Measurements from ENCODE around the gene TRAF1. TPM values are rescaled to one million over a fixed set of nuclear protein-coding genes. Genes with fewer than 3 reads are reported as not detected.

TRAF1 gene
- total RNA-seq, 3 donors from 2014 or later (not counting 1 experiment from before 2014, with no cell fraction given), result 23.4 to 33.9 (median 30.5) TPM

DNA sequence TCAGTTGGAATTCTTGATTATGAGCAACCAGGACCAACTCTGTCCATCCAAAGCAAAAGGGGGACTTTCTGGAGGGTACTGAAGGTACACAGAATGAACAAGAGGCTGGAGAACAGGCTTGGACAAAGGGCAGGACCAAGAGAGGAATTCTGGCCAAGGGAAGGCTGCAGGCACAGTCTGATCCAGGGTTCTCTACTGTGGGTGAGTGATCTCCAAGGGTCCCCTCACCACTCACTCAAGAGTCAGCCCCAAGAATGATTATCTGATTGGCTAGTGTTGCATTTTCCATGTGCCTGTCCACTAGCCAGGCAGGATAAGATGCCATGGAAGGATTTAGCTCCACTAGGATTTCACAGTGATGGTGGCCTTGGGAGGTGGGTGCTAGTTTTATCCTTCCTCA, 38.0 kb downstream of the TRAF1 start:
- H3K36me3 ChIP-seq (ENCODE audit: control insufficient read depth, insufficient read depth, low read length), result no peaks in the 10 kb centered on the region
- Mint-ChIP-seq H3K9me3 (no peaks in the 10 kb centered on the region), H3K4me3 (no peak overlapping the region), H3K4me1 (peaks cover 13 to 22% of the 10 kb centered on the region in 2 donors), H3K27me3 (ENCODE audit: low read depth in 2 of 2) (peaks cover 0 to 3% of the 10 kb centered on the region in 2 donors), H3K36me3 (no peaks in the 10 kb centered on the region), H3K27ac (no peak overlapping the region)
- no peak overlapping the region for H3K27ac ChIP-seq (ENCODE audit: low read length)
- ATAC-seq, result no peak
- peaks cover 32% of the 10 kb centered on the region for H3K4me1 ChIP-seq (ENCODE audit: control insufficient read depth, insufficient read depth, low read length)
- intact Hi-C loops (cut with micrococcal nuclease), result no loop called here
- DNase-seq, result no peak
- no peaks in the 10 kb centered on the region for H3K9me3 ChIP-seq (ENCODE audit: control insufficient read depth, insufficient read depth, low read length)
- no peaks in the 10 kb centered on the region for H3K27me3 ChIP-seq (ENCODE audit: control insufficient read depth, insufficient read depth, low read length)
- no peak overlapping the region for H3K4me3 ChIP-seq (ENCODE audit: low read length)
- TF ChIP-seq, protein P1, sequence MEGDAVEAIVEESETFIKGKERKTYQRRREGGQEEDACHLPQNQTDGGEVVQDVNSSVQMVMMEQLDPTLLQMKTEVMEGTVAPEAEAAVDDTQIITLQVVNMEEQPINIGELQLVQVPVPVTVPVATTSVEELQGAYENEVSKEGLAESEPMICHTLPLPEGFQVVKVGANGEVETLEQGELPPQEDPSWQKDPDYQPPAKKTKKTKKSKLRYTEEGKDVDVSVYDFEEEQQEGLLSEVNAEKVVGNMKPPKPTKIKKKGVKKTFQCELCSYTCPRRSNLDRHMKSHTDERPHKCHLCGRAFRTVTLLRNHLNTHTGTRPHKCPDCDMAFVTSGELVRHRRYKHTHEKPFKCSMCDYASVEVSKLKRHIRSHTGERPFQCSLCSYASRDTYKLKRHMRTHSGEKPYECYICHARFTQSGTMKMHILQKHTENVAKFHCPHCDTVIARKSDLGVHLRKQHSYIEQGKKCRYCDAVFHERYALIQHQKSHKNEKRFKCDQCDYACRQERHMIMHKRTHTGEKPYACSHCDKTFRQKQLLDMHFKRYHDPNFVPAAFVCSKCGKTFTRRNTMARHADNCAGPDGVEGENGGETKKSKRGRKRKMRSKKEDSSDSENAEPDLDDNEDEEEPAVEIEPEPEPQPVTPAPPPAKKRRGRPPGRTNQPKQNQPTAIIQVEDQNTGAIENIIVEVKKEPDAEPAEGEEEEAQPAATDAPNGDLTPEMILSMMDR (IDR thresholded peaks at IDR 0.05), result no peak

DNA sequence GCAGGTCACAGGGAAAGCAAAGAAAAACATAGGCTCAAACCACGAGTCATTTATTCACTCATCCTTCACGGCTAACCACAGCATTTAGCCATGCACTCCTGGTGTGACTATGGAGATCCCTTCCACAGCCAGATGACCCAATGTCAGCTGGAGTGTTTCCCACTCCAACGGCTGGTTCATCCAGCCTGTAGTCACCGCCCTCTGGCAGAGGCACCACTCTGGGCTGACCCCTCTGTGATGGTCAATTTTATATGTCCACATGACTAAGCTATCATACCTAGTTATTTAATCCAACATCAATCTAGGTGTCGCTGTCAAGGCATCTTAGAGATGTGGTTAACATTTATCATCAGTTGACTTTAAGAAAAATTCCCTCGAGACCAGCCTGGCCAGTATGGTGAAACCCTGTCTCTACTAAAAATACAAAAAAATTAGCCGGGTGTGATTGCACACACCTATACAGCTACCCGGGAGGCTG, 40.1 kb downstream of the TRAF1 start:
- H3K27ac Mint-ChIP-seq, result no peak overlapping the region
- peaks cover 0 to 4% of the 10 kb centered on the region in 2 donors for H3K4me1 Mint-ChIP-seq
- Histone ChIP-seq H3K36me3 (ENCODE audit: control insufficient read depth, insufficient read depth, low read length) (no peaks in the 10 kb centered on the region), H3K27me3 (ENCODE audit: control insufficient read depth, insufficient read depth, low read length) (no peaks in the 10 kb centered on the region), H3K4me3 (ENCODE audit: low read length) (no peak overlapping the region), H3K9me3 (ENCODE audit: control insufficient read depth, insufficient read depth, low read length) (no peaks in the 10 kb centered on the region), H3K4me1 (ENCODE audit: control insufficient read depth, insufficient read depth, low read length) (peaks cover 25% of the 10 kb centered on the region), H3K27ac (ENCODE audit: low read length) (no peak overlapping the region)
- intact Hi-C loops (cut with micrococcal nuclease), result no loop called here
- DNase-seq (no peak), ATAC-seq (no peak)
- H3K9me3 Mint-ChIP-seq, result no peaks in the 10 kb centered on the region
- H3K27me3 Mint-ChIP-seq (ENCODE audit: low read depth in 2 of 2), result peaks cover 0 to 3% of the 10 kb centered on the region in 2 donors
- H3K36me3 Mint-ChIP-seq, result no peaks in the 10 kb centered on the region
- H3K4me3 Mint-ChIP-seq, result no peak overlapping the region
- 70% methylated on average over 8 of the region's 8 CpGs for WGBS (ENCODE audit: insufficient coverage)
- TF ChIP-seq, protein P1 (IDR thresholded peaks at IDR 0.05), result no peak

DNA sequence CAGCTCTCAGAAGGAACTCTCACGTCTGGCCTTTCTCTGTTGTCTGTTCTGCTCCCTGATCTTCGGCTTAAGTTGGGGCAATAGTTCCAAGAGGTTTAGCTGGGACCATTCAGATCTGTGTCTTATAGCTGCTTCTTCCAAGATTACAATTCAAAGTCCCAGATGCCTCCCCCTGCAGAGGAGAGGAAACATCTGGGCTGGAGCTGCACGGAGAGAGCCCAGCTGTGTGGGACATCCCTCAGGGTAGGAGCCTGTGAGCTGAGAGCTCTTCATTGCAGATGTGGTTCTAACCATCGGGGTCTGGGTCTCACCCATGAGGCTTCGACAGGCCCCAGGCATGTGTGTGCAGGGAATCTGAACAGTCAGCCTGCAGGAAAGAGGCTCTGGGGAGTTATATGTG, 40.6 kb downstream of the TRAF1 start:
- no peaks in the 10 kb centered on the region for H3K36me3 Mint-ChIP-seq
- 59% methylated on average over 5 of the region's 5 CpGs for WGBS (ENCODE audit: insufficient coverage)
- peaks cover 0 to 4% of the 10 kb centered on the region in 2 donors for H3K4me1 Mint-ChIP-seq
- H3K27ac ChIP-seq (ENCODE audit: low read length), result no peak overlapping the region
- peaks cover 0 to 3% of the 10 kb centered on the region in 2 donors for H3K27me3 Mint-ChIP-seq (ENCODE audit: low read depth in 2 of 2)
- no peaks in the 10 kb centered on the region for H3K27me3 ChIP-seq (ENCODE audit: control insufficient read depth, insufficient read depth, low read length)
- no peak overlapping the region for H3K4me3 Mint-ChIP-seq
- ATAC-seq, result no peak
- intact Hi-C loops (cut with micrococcal nuclease), result no loop called here
- H3K9me3 ChIP-seq (ENCODE audit: control insufficient read depth, insufficient read depth, low read length), result no peaks in the 10 kb centered on the region
- no peak overlapping the region for H3K4me3 ChIP-seq (ENCODE audit: low read length)
- peaks cover 19% of the 10 kb centered on the region for H3K4me1 ChIP-seq (ENCODE audit: control insufficient read depth, insufficient read depth, low read length)
- DNase-seq, result no peak
- no peaks in the 10 kb centered on the region for H3K36me3 ChIP-seq (ENCODE audit: control insufficient read depth, insufficient read depth, low read length)
- no peaks in the 10 kb centered on the region for H3K9me3 Mint-ChIP-seq
- no peak overlapping the region for H3K27ac Mint-ChIP-seq
- TF ChIP-seq, protein P1 (IDR thresholded peaks at IDR 0.05), result no peak

DNA sequence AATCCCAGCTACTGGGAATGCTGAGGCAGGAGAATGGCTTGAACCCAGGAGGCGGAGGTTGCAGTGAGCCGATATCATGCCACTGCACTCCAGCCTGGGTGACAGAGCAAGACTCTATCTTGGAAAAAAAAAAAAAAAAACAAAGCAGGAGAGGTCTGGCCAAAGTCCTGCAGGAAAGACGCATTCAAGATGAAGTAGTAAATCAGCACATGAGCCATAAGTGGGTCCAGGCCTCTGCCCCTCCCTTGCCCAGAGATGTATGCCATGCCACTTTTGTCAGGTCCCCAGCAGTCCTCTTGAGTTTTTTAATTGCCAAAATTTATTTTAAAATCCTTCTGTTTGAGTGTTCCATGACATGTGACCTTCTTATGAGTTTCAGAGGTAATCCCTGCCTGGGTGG, 41.1 kb downstream of the TRAF1 start:
- Mint-ChIP-seq H3K36me3 (no peaks in the 10 kb centered on the region), H3K27me3 (ENCODE audit: low read depth in 2 of 2) (peaks cover 0 to 3% of the 10 kb centered on the region in 2 donors), H3K27ac (no peak overlapping the region), H3K9me3 (no peaks in the 10 kb centered on the region), H3K4me3 (no peak overlapping the region), H3K4me1 (peaks cover 0 to 4% of the 10 kb centered on the region in 2 donors)
- Histone ChIP-seq H3K27ac (ENCODE audit: low read length) (no peak overlapping the region), H3K9me3 (ENCODE audit: control insufficient read depth, insufficient read depth, low read length) (no peaks in the 10 kb centered on the region), H3K4me1 (ENCODE audit: control insufficient read depth, insufficient read depth, low read length) (peaks cover 14% of the 10 kb centered on the region), H3K4me3 (ENCODE audit: low read length) (no peak overlapping the region), H3K36me3 (ENCODE audit: control insufficient read depth, insufficient read depth, low read length) (no peaks in the 10 kb centered on the region), H3K27me3 (ENCODE audit: control insufficient read depth, insufficient read depth, low read length) (no peaks in the 10 kb centered on the region)
- DNase-seq (no peak), ATAC-seq (no peak)
- WGBS (ENCODE audit: insufficient coverage), result 90% methylated on average over 3 of the region's 3 CpGs
- intact Hi-C loops (cut with micrococcal nuclease), result no loop called here
- TF ChIP-seq, protein P1 (IDR thresholded peaks at IDR 0.05), result no peak
